ENCODE data around the gene MTCH2.

GRCh38 chr11:47611348-47611794 lies 31.0 kb downstream of the MTCH2 start:
- TF ChIP-seq, protein P1, sequence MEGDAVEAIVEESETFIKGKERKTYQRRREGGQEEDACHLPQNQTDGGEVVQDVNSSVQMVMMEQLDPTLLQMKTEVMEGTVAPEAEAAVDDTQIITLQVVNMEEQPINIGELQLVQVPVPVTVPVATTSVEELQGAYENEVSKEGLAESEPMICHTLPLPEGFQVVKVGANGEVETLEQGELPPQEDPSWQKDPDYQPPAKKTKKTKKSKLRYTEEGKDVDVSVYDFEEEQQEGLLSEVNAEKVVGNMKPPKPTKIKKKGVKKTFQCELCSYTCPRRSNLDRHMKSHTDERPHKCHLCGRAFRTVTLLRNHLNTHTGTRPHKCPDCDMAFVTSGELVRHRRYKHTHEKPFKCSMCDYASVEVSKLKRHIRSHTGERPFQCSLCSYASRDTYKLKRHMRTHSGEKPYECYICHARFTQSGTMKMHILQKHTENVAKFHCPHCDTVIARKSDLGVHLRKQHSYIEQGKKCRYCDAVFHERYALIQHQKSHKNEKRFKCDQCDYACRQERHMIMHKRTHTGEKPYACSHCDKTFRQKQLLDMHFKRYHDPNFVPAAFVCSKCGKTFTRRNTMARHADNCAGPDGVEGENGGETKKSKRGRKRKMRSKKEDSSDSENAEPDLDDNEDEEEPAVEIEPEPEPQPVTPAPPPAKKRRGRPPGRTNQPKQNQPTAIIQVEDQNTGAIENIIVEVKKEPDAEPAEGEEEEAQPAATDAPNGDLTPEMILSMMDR (IDR thresholded peaks at IDR 0.05) = no peak
- TF ChIP-seq POLR2A (IDR thresholded peaks at IDR 0.05) = no peak
- TF ChIP-seq POLR2AphosphoS5 (IDR thresholded peaks at IDR 0.05; ENCODE audit: insufficient read depth in 1 of 2, low read depth in 1 of 2) = no peak
